ENCODE data around the gene DZIP1L.

DNA sequence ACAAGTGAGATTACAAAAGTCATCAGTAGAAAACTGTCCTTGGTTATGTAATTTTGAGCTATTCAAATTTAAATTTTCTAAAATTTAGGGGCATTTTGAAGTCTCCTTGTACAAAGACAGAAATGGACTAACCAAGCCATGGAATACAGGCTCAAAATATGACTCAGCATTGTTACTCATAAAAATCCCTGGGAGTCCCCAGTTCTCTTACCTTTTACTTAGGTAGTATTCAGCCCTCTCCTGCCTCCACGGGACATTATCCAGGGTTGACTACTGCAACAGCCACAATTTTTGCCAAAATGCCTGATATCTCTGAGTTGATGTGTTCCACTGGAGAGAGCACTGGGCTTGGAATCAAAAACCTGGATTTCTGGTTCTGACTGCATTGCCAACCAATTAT lies 80.5 kb downstream of the DZIP1L start:
- TF ChIP-seq CTCF (conservative IDR thresholded peaks at IDR 0.05; ENCODE audit: low read depth, low read length) (no peak), EZH2 (IDR thresholded peaks at IDR 0.05; ENCODE audit: low read length, unreplicated experiment) (no peak)

Measured in PC-3 (cell line).